Fibroblast of skin of scalp (primary cell): Measurements from ENCODE around the gene HMGN3.

ENCODE experiments used
- DNase-seq: peaks from one replicate; pipeline ENCODE4 v3.0.0-alpha.2; 2013

The HMGN3 gene

GRCh38 chr6:79184086-79184485 lies 50.4 kb downstream of the HMGN3 start:
- no peak for DNase-seq

GRCh38 chr6:79180052-79180451 lies 54.4 kb downstream of the HMGN3 start:
- no peak for DNase-seq

- no peak for DNase-seq
Observed at GRCh38 chr6:79173378-79173777, 61.1 kb downstream of the HMGN3 start.

- no peak for DNase-seq
Observed at GRCh38 chr6:79170959-79171358, 63.5 kb downstream of the HMGN3 start.

- no peak for DNase-seq
Observed at GRCh38 chr6:79170431-79170830, 64.1 kb downstream of the HMGN3 start.

GRCh38 chr6:79168695-79168980 lies 65.8 kb downstream of the HMGN3 start:
- DNase-seq, result peak; percentile 47

- DNase-seq, result peak; percentile 38
Observed at GRCh38 chr6:79167931-79168694, 66.4 kb downstream of the HMGN3 start.

GRCh38 chr6:79159846-79160245 lies 74.6 kb downstream of the HMGN3 start:
- DNase-seq, result no peak

GRCh38 chr6:79158856-79159516 lies 75.5 kb downstream of the HMGN3 start:
- peak; percentile 4 for DNase-seq

- DNase-seq, result no peak
Observed at GRCh38 chr6:79157961-79158644, 76.4 kb downstream of the HMGN3 start.

- no peak for DNase-seq
Observed at GRCh38 chr6:79152269-79152737, 82.2 kb downstream of the HMGN3 start.
